22Rv1 (cell line): Measurements from ENCODE around the gene FBLN5.

Experiments used
- CTCF ChIP-seq: fragments of 450-650 bp; IDR thresholded peaks from 2 replicates; pipeline ENCODE4 v1.5.1; 2017; ENCODE audit warnings: mild to moderate bottlenecking
- ZFX ChIP-seq: fragments of 450-650 bp; IDR thresholded peaks from 2 replicates; pipeline ENCODE4 v1.6.1; 2017; ENCODE audit warnings: antibody characterized with exemption, borderline replicate concordance

GRCh38 chr14:91980157-91980556, 32.7 kb upstream of the FBLN5 start:
- TF ChIP-seq CTCF: no peak
- no peak for TF ChIP-seq ZFX
